ENCODE measurements around the gene SGK2.

SGK2 gene

DNA sequence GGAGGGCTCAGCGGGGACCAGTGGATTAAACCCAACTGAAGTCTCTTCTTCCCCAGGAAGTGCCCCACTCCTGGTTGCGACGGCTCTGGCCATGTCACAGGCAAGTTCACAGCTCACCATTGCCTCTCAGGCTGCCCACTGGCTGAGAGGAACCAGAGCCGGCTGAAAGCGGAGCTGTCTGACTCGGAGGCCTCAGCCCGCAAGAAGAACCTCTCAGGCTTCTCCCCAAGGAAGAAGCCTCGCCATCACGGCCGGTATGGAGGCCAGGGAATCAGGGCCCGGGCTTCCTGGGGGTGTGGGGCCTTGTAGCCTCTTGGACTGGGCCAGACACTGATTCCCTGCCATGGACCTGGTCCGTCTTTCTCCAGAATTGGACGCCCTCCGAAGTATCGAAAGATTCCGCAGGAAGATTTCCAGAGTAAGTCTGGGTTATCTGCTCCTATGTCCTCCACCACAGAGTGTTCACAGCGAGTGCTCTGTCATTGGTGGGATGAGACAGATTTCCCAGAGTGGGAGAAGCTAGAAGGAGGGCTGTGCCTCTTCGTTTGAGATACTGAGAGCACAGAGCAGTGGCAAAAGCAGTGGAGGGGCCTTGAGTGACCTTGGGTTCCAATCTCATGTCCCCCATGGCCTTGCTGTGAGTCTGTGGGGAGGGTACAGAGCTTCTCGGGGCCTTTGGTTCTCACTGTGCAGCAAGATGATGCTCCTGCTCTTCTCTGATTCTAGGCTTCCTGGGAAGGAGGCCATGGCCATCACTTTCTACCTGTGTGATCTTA, 22.6 kb upstream of the SGK2 start:
- no peak for DNase-seq (ENCODE audit: low read depth)

DNA sequence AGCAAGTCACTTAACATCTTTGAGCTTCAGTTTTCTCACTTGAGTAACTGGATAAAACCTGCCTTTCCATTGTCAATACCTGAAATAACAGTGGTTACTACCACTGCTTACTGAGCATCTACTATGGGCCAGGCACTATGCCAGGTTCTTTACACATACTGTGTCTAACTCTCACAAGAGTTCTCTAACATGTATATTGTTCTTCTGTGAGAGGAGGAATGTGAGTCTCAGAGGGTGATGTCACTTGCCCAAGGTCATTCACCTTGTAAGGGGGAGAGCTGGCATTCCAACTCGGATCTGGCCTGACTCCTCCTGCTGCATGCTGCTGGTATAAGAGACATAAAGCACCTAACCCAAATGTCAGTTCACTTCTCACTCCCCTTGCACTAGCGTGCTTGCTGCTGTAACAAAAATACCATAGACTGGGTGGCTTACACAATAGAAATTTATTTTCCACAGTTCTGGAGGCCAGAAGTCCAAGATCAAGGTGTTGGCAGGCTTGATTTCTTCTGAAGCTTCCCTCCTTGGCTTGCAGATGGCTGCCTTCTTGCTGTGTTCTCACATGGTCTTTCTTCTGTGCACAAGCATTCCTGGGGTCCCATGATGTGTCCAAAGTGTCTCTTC, 21.9 kb upstream of the SGK2 start:
- DNase-seq (ENCODE audit: low read depth) = no peak

DNA sequence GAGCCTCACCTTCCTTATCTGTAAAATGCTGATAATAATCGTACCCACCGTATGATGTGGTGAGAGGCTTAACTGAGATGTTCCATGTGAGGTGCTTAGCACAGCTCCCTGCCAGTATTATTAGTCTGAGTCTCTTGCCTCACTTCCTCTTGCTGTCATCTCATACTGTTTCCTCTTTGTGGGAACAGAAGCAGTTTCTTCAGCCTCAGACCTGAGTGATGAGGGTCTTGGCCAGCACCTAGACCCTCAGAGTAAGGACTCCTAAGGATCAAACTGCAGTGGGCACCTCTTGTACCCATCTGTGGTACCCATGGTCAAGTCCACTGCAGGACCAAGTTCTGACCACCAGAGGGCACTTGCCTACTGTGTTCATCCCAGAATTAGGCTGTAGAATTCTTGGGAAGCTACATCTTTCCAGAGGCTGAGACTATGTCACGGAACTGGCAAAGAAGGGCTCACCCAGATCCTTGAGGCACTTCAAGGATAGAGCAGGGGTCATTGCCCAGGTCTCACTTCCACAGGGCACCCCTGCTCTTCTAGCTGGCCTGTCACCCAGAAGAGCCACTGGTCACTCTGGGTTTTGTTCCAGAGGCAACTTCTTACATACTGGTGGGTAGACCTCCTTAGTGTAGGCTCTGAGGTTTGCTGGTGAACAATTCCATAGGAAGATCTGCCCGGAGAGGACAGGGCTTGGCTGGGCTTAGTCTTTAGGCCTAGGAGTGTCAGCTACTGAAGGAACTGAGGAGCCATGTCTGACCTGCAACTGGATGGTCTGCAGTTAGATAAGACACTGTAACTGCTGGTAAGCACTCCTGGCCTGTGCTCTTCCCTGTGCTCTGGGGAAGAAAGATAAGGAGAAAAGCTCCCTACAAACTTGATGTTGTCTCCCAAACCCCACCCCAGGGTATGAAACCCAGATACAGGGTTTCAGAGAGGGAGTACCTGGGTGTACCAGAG, 20.6 kb upstream of the SGK2 start:
- DNase-seq (ENCODE audit: low read depth) = peak; percentile 10

DNA sequence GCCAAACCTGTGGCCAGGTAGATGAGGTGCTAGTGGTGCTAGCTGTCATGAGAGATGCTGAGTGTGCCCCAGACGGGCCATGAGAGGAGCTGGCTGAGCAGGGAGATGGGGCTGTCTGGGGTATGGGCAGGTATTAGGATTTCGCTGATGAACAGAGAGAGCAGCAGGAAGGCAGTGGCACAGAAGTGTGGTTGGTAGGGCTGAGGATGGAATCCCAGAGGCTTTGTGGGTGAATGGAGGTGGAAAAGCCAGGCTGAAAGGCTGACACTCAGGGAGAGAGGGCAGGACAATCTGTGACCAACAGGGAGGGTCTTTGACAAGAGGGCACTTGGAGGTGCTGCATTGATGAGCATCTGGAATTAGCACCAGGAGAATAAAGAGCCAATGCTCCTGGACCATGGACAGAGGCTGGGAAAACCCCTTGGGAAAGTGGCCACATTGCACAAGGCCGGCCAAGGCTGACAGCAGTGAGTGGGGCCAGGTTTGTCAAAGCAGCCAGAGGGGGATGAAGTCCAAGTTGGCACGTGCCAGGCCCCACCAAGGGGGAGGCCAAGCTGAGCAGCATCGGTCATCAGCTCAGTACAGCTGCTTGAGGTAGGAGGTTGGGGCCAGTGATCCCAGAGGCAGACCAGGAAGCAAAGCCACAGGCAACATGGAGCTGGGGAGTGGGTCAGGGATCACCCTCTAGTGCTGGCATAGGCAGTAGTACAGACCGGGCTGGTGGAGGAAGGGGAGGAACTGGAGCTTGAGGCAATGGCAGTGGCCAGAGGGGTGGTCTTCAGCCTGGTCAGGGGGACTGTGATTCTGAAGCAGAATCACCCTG, 19.7 kb upstream of the SGK2 start:
- no peak for DNase-seq (ENCODE audit: low read depth)

DNA sequence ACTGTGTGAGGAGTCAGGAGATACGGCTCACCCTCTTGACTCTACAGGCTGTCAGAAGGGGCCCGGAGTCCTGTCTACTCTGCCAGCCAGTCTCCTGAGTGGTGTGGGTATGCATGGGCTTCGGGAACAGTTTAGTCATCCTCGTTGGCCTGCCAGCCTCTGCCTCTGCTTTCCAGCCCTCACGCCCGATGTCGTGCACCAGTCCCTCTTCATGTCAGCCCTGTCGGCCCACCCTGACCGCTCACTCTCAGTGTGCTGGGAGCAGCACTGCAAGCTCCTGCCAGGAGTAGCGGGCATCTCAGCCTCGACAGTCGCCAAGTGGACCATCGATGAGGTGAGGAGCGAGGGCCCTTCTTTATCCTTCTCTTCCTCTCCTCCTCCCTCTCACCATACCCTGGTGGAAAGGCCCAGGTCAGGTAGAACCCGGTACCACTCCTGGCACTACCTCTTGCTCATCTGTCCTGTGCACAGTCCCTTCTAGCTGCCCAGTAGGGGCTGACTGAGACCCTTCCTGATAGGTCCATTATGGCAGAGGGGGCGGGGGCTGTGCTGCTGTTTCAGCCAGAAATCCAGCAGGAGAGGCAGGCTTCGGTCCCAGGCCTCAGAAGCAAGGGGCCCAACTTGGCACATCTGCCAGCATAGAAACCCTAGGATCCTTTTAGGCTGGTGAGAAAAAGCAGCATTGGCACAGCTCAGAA, 18.7 kb upstream of the SGK2 start:
- DNase-seq (ENCODE audit: low read depth) = no peak

DNA sequence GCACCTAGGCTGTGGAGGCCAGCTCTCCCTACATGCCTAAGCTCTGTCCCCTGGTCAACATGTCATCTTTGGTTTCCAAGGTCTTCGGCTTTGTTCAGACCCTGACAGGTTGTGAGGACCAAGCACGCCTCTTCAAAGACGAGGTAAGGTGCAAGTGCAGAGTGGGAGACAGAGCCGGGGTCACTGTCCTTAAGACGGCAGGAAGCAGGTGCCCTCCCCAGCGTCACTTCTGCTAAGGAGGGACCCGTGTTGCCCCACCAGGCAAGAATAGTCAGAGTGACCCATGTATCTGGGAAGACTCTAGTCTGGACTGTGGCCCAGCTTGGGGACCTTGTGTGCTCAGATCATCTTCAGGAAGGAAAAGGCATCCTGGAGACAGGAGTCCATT, 18.2 kb upstream of the SGK2 start:
- no peak for DNase-seq (ENCODE audit: low read depth)

DNA sequence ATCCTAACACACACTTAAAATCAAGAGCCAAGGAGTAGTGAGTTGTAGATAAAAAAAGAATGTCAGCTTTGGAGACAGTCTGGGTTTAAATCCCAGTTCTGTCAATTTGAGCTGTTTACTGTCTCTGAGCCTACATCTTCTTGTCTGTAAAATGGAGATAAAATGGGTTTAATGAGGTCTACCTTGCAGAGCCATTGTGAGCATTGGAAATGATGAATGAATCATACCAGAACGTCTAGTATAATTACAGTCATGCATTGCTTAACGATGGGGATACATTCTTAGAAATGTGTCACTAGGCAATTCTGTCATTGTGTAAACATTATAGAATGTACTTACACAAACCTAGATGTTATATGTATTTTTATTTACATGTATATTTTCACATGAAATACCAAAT, 17.6 kb upstream of the SGK2 start:
- DNase-seq (ENCODE audit: low read depth) = no peak

DNA sequence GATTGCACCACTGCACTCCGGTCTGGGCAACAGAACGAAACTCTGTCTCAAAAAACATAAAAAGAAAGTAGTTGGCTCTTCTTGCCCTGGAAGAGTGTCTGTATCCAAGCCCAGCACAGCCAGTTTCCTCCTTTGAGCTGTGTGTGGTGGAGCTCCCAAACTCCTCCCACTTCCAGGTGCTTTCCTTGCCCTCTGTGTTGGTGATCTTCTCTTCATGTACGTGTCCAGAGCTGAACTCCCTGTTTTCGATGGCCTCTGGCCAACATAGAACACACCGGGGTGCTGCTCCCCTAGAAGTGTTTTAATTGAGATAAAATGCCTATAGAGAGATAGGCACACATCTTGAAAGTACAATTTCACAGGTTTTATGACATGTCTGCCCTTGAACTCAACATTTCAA, 16.7 kb upstream of the SGK2 start:
- no peak for DNase-seq (ENCODE audit: low read depth)

DNA sequence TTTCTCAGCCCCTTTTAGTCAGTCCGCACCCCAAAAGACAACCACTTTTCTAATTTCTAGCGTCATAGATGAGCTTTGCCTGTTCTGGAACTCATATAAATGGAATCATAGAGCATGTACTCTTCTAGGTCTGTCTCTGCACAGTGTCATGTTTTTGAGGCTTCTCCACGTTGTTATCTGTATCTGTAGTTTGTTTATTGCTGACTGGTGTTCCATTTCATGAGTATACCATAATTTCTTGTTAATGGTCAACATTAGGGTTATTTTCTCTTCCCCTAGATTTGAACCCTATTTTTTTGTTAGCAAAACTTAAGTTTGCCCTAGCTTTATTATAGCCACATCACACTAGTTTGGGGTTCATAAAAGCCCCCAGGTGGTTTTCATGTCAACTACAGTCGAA, 16.2 kb upstream of the SGK2 start:
- DNase-seq (ENCODE audit: low read depth) = no peak

DNA sequence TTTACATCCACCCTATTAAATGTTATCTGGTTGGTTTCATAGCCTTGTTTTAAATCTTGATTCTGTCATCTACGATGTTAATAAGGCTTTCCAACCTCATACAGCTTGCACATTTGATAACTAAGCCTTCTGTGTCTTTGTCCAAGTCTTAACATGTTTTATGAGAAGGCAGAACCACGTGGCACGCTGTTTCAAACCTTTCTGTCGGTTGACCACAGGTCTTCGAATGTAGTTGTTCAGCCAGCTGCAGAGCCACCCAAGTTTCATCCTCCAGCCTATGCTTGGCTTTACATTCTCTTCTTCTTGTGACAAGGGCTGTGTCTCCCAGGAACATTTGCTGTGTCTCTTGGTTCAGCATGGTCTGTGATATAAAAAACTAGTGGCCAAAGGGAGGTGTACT, 15.7 kb upstream of the SGK2 start:
- no peak for DNase-seq (ENCODE audit: low read depth)

DNA sequence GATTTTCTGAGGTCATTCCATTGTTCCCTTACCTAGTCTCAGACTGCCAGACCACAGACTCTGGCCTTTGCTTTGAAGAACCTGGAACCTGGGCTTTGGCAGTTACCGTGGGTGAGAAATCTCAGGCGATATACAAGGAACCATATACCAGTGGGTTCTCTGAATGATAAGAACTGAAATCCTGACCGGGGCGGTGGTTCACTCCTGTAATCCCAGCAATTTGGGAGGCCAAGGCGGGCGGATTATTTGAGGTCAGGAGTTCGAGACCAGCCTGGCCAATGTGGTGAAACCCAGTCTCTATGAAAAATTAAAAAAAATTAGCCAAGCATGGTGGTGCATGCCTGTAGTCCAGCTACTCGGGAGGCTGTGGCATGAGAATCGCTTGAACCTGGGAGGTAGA, 14.3 kb upstream of the SGK2 start:
- DNase-seq (ENCODE audit: low read depth) = no peak

DNA sequence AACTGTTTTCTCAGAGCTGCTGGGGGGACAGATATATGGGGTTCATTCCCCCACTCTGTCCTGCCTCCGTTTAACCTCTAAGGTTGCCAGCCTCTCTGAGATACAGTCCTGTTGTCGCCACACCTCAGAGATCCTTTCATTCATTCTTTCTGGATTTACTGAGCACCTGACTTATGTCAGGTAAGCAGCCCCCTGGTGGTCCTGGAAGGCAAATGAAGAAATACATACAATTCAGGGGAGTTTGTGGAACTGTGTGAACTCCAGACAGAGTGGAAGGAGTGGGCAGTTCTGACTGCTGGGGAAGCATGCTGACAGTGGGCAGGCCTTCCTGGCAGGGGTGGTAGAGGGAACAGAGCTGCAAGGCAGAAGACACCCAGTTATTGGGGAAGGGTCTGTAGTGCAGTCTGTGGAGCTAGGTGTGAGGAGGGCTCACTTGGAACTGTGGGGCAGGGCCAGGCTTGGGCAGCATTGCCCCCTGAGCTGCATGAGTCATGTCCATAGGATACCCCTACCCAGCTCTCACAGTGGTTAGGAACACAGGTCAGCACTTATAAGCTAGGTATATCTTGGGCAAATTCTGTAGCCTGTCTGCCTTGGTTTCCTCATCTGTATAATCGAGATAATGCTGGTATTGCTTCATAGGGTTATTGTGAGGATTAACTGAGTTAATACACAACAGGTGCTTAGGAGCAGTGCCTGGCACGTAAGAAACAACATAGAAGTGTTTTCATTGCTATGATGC, 12.8 kb upstream of the SGK2 start:
- DNase-seq (ENCODE audit: low read depth) = no peak

DNA sequence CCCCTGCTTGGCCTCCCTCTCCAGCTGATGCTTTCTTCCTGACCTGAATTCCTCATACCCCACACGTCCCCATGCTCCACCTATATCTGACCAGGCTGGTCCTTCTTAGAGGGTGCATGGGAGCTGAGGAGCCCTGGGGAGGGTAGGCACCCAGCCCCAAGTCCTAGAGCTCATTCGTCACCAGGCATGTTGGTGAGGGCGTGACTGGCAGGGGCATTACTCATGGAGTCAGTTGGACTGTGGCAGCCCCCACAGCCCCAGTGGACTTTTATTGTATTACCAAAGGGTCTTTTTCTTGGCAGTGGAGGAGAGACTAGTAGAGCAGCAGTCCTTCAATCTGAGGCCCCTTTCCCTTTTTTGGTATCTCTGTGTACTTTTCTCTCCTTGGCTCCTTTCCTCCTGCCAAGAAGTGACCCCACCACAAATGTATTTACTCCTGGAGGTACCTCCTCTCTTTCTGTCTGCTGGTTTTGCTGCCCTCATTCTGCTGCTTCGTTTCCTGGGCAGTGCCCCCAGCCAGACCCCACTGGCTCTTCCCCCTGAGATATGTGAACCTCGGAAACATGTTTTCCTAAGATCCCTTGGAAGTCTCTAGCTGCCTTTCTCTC, 10.4 kb upstream of the SGK2 start:
- no peak for DNase-seq (ENCODE audit: low read depth)

DNA sequence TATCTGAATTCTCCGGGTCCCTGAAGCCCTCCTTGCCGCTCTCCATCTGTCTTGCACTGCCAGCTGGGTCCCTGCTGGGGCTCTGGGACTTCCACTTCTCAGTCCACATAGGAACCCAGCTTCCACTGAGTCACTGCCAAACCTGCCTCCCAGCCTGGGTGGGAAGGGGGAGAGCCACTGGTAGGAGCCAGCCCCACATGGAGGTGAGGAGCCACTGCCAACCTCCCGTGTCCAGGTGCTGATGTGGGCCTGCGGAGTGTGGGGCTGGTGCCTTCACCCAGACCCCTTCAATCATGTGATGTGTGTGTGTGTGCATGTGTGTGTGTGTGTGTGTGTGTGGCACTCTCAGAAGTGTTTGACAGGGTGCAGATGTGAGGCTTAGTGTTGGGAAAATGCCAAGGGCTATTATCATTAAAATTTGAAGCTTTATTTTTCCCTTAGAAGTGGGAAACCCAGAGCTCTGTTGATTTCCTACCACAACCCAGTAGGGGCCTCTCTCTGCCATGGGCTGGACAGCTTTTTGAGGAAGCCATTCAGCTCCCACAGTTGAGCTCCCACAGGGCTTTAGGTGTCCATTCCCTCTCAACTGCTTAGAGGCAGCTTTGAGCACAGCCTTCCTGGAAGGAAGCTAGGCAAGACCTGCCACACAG, 9.3 kb upstream of the SGK2 start:
- DNase-seq (ENCODE audit: low read depth) = no peak

DNA sequence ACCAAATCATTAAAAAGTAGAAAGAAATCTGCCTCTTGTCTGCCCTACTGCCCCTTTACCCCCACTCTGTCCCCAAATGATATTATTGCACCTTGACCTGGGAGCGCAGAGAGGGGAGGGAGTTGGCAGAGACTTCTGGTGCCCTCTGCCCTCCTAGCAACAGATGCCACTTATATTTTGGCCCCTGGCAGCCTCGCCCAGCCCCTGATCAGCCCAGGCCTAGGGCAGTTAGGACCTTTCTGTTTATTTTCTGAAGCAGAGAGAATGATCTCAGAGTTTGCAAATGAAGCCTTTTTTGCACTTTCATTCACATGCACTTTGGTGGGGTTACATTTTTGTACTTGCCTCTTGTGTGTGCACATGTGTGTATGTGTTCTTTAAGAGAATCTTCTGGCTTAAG, 8.4 kb upstream of the SGK2 start:
- DNase-seq (ENCODE audit: low read depth) = no peak

DNA sequence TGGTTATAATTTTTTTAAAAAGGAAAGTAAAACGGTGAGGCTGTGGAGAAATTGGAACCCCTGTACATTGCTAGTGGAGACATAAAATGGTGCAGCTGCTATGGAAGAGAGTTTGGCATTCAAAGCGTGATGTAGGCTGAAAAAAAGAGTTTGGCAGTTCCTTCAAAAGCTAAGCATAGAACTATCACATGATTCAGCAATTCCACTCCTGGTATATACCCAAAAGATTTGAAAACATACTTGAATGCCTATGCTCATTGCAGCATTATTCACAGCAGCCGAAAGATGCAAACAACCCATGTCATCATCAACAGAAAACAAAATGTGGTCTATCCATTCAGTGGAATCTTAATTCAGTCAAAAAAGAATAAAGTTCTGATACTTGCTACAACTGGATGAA, 4.5 kb upstream of the SGK2 start:
- no peak for DNase-seq (ENCODE audit: low read depth)

DNA sequence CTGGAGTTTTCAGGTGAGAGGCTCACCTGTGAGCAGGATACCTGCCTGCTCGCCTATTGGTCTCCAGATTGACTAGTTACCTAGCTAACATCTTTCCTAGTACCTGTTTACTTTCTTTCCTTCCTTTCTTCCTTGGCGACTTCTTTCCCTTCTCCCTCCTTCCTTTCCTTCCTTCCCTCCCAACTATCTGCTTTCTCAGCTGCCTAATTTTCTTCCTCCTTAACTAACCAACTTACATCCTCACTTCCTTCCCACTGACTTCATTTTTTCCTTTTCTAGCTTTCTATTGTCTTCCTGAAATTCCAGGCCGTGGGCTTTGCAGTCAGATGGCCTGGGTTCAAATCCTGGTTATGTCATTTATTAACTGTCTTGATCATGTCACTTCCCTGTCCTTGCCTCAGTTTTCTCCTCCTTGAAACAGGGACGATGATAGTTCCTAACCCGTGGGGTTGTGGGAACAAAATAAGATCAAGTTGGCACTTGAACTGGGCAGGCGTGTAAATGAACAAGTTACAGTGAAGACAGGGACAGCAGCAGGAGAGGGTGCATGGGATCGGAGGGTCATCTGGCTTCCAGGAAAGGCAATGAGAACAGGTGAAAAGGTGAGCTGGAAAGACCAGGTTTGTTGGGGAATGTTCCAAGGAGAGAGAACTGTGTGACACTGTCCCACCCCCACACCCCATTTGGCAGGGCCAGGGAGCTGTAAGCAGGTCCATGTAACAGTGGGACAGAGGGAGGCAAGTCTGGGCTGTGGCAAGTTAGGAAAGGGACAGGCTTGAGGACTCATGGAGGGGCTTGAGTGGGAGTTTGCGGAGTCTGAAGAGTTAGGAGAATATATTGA, 540 bp downstream of the SGK2 start:
- DNase-seq (ENCODE audit: low read depth) = no peak

DNA sequence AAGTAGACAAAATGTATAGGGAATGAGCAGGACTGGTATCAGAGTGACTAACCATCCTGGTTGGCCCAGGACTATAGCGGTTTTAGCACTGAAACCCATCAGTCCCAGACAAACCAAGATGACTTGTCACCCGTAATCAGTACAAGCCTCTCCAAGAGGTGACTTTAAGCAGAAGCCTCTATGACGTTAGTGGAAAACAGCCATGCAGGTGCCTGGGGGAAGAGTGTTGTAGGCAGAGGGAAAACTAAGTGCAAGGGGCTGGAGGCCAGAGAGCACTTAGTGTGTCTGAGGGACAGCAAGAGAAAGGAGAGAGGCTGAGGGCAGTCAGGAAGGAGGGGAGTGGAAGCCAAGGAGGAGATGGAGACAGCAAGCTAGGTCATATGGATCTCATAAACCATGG, 2.1 kb downstream of the SGK2 start:
- DNase-seq (ENCODE audit: low read depth) = no peak

DNA sequence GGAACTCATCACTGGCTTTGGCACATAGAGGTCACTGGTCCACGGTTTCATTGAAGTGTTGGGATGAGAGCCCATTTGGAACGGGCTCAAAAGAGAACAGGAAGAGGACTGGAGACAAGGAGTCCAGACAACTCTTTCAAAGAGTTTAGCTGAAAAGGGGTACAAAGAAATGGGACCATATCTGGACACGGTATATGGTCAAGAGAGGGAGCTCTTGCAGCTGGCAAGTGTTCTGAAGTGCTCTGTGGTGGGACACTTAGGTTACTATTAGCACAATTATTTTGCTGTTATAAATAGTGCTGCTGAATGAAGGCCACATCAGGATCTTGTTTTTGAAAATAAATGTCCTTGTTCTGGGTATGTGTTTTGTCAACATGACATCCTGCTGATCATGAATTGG, 4.6 kb downstream of the SGK2 start:
- no peak for DNase-seq (ENCODE audit: low read depth)
